Colonic mucosa (tissue), 4 donors: Measurements from ENCODE around the gene NKAIN2. TPM values are rescaled to one million over a fixed set of nuclear protein-coding genes. Genes with fewer than 3 reads are reported as not detected.

ENCODE experiments used
- DNase-seq: peaks from one replicate; pipeline ENCODE4 v3.0.0-alpha.2; 2020
- H3K27ac ChIP-seq: fragments of 200-600 bp; one replicate; pipeline ENCODE4 v1.8.0; 2021
- H3K27me3 ChIP-seq: fragments of 200-600 bp; one replicate; pipeline ENCODE4 v1.8.0; 2021
- H3K36me3 ChIP-seq: fragments of 200-600 bp; one replicate; pipeline ENCODE4 v1.8.0; 2021
- H3K4me1 ChIP-seq: fragments of 200-600 bp; one replicate; pipeline ENCODE4 v1.8.0; 2021; ENCODE audit warnings: mild to moderate bottlenecking
- H3K4me3 ChIP-seq: fragments of 200-600 bp; one replicate; pipeline ENCODE4 v1.8.0; 2021
- H3K9ac ChIP-seq, 2 donors: one replicate each; pipeline ENCODE4 v1.7.0; 2013; ENCODE audit warnings: control low read depth in 2 of 2, low read depth in 2 of 2, low read length in 2 of 2
- H3K9me3 ChIP-seq: fragments of 200-600 bp; one replicate; pipeline ENCODE4 v1.8.0; 2021
- intact Hi-C: fragments of 100-400 bp; cut with DNase I; formaldehyde crosslinking; loops from one replicate; pipeline ENCODE4 v1.14.1; 2022
- total RNA-seq, 2 donors: library from RNA; stranded (reverse); fragmentation: NEBNext Ultra II Directional in 1 of 2; extraction: Animal tissue kit (Norgen Biotek cat#: 25700) in 1 of 2; gene quantifications; one replicate each; pipeline ENCODE4 v1.2.1, GENCODE V29; 2021
- TF ChIP-seq, protein P1 (sequence below): fragments of 200-600 bp; IDR thresholded peaks from one replicate; pipeline ENCODE4 v1.8.0; 2022; ENCODE audit warnings: antibody characterized with exemption, mild to moderate bottlenecking
- donor health status: healthy.
- donor health status: DM: no; HTN: no; CAD: no.
- donor health status: DM: no; HTN: no; CAD: no.

The NKAIN2 gene
- total RNA-seq, 2 donors from 2014 or later: 0.21 TPM; not detected in 1

DNA sequence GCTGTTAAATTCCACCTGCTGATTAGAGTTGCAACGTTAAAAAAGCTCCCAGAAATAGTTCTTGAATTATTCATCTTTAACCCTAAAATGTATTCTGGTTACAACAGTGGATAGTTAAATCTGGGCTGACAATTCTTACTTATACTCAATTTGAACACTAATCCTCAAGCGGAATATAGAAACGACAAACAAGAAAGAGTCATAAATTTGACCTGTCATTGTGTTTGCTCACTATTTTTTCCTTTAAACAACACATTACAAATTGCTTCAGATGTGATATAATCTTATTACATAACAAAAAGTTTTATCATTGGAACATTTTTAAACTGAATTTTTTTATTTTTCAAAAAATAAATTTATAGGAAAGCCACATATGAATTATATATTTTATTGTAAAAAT is 1054.1 kb downstream of the NKAIN2 start:
- Histone ChIP-seq H3K4me1 (no peaks in the 10 kb centered on the region), H3K4me3 (no peak overlapping the region), H3K27me3 (no peaks in the 10 kb centered on the region), H3K36me3 (no peaks in the 10 kb centered on the region), H3K9me3 (no peaks in the 10 kb centered on the region), H3K9ac (no peak overlapping the region), H3K27ac (no peak overlapping the region)
- intact Hi-C loops: no loop called here
- TF ChIP-seq, protein P1, sequence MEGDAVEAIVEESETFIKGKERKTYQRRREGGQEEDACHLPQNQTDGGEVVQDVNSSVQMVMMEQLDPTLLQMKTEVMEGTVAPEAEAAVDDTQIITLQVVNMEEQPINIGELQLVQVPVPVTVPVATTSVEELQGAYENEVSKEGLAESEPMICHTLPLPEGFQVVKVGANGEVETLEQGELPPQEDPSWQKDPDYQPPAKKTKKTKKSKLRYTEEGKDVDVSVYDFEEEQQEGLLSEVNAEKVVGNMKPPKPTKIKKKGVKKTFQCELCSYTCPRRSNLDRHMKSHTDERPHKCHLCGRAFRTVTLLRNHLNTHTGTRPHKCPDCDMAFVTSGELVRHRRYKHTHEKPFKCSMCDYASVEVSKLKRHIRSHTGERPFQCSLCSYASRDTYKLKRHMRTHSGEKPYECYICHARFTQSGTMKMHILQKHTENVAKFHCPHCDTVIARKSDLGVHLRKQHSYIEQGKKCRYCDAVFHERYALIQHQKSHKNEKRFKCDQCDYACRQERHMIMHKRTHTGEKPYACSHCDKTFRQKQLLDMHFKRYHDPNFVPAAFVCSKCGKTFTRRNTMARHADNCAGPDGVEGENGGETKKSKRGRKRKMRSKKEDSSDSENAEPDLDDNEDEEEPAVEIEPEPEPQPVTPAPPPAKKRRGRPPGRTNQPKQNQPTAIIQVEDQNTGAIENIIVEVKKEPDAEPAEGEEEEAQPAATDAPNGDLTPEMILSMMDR: no peak
- DNase-seq: no peak

DNA sequence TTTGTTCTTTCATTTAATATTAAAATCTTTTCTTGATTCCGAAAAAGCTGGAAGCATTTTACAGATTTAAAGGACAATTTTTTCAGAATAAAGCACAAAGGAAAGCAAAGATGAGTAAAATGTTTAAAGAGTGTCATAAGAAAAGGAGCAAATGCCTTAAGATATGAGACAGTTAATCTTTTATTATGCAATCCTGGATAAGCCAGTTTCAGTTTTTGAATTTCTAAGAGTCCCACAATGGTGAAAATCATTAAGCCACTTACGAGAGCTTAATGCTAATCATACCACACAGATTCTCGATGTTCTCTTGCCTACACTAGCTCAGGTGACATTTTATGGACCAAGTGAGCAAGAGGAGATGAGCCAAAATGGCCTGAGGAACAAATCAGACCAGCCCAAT is 1054.9 kb downstream of the NKAIN2 start:
- intact Hi-C loops: no loop called here
- Histone ChIP-seq H3K36me3 (no peaks in the 10 kb centered on the region), H3K27ac (no peak overlapping the region), H3K4me3 (no peak overlapping the region), H3K4me1 (no peaks in the 10 kb centered on the region), H3K9ac (no peak overlapping the region), H3K9me3 (no peaks in the 10 kb centered on the region), H3K27me3 (no peaks in the 10 kb centered on the region)
- no peak for DNase-seq
- TF ChIP-seq, protein P1: no peak

DNA sequence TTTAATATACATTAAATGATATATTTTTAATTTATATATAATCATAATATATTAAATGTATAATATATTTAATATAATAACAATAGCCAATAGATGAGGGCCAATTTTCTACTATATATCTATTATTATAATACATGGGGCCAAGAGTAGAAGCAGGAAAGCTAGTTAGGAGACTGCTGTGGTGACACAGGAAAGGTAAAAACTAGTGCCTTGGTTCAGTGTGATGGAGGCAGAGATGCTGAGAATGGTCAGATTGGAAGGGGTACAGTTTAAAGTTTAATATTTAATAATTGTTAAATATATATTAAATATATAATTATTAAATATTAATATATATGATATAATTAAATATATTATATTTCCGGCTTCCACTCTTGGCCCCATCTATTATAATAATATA is 1055.7 kb downstream of the NKAIN2 start:
- Histone ChIP-seq H3K9me3 (no peaks in the 10 kb centered on the region), H3K4me1 (no peaks in the 10 kb centered on the region), H3K9ac (no peak overlapping the region), H3K36me3 (no peaks in the 10 kb centered on the region), H3K4me3 (no peak overlapping the region), H3K27ac (no peak overlapping the region), H3K27me3 (no peaks in the 10 kb centered on the region)
- no peak for DNase-seq
- intact Hi-C loops: no loop called here
- TF ChIP-seq, protein P1: no peak

DNA sequence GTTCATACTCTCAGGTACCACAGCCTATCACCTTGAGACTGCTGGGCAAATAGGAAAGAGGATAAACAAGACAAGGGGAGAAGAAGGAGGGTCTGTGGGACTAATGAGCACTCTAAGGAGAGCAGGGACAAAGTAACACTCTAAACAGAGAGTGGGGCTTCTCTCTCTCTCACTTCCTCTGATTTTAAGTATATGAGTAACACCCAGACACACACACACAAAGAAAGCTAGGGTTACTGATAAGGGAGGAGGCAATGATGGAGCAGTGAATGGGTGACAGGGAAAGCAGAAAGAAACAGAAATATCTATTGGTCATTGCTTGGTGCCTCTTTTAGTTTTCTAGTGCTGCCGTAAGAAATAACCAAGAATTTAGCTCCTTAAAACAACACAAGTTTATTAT is 1062.4 kb downstream of the NKAIN2 start:
- intact Hi-C loops: no loop called here
- DNase-seq: no peak

DNA sequence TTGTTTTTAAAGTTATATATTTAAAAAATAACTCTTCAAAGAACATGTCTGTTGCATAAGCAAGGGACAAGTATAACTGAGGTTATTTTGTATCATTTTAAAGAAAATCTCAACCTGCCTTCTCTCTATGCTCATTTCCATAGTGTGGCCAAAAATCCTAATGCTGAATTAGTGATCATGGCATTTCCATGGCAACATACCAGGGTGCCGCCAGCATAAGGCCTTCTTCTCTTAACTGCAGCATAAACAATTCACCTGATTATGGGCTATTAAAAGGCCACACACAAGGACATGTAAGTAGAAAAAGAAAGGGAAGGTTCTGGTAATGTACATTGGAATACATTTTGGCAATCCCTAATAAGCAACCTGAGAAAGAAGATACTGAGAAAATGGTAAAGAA is 1063.5 kb downstream of the NKAIN2 start:
- no peak overlapping the region for H3K27ac ChIP-seq
- no peak for DNase-seq
- H3K9ac ChIP-seq: no peak overlapping the region
- no peaks in the 10 kb centered on the region for H3K9me3 ChIP-seq
- TF ChIP-seq, protein P1: no peak
- no peaks in the 10 kb centered on the region for H3K27me3 ChIP-seq
- intact Hi-C loops: no loop called here
- H3K4me3 ChIP-seq: no peak overlapping the region
- H3K36me3 ChIP-seq: no peaks in the 10 kb centered on the region
- no peaks in the 10 kb centered on the region for H3K4me1 ChIP-seq

More for the DNA sequence above, 1062.4 kb downstream of the NKAIN2 start:
- Histone ChIP-seq H3K4me1 (no peaks in the 10 kb centered on the region), H3K9ac (no peak overlapping the region), H3K27me3 (no peaks in the 10 kb centered on the region), H3K36me3 (no peaks in the 10 kb centered on the region), H3K9me3 (no peaks in the 10 kb centered on the region), H3K4me3 (no peak overlapping the region), H3K27ac (no peak overlapping the region)
- TF ChIP-seq, protein P1: no peak

DNA sequence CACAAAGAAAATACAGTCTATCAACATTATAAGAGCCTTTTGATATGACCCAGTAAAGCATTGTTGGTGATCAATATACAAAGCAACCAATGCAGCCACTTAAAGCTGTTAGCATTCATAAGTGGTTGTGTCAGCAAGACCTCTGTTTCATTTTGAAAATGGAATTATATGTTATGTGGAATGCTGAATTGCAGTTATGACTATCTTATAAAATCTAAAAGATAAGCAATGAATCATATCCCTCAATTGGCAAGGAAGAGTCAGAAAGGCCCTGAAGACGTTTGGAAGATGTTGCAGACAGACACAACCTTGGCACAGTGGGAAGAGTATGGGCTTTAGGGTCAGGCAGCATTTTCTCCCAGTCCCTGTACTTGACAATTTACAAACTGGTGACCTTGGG is 1064.8 kb downstream of the NKAIN2 start:
- H3K9me3 ChIP-seq: no peaks in the 10 kb centered on the region
- H3K27ac ChIP-seq: no peak overlapping the region
- intact Hi-C loops: no loop called here
- no peak overlapping the region for H3K9ac ChIP-seq
- H3K4me3 ChIP-seq: no peak overlapping the region
- no peaks in the 10 kb centered on the region for H3K4me1 ChIP-seq
- no peak for DNase-seq
- H3K36me3 ChIP-seq: no peaks in the 10 kb centered on the region
- H3K27me3 ChIP-seq: no peaks in the 10 kb centered on the region
- TF ChIP-seq, protein P1: no peak
